IPS DF 6.9 (cell line): ENCODE data around the gene HABP2.

Experiments used
- DNase-seq: peaks from one replicate; pipeline ENCODE4 v3.0.0-alpha.2; 2013; ENCODE audit warnings: low read depth, low spot score
- H3K27ac ChIP-seq: one replicate; pipeline ENCODE4 v1.5.1; 2013; ENCODE audit warnings: low read length, control low read depth
- H3K27me3 ChIP-seq: 2 replicates; pipeline ENCODE4 v1.6.1; 2013; ENCODE audit warnings: mild to moderate bottlenecking, low read length; ENCODE audit not compliant: control insufficient read depth, insufficient read depth
- H3K36me3 ChIP-seq: 2 replicates; pipeline ENCODE4 v1.6.1; 2013; ENCODE audit warnings: low read length; ENCODE audit not compliant: control insufficient read depth, insufficient read depth
- H3K4me1 ChIP-seq: 2 replicates; pipeline ENCODE4 v1.6.1; 2013; ENCODE audit warnings: low read length; ENCODE audit not compliant: control insufficient read depth, insufficient read depth
- H3K4me3 ChIP-seq: 2 replicates; pipeline ENCODE4 v1.5.1; 2013; ENCODE audit warnings: mild to moderate bottlenecking, low read length
- H3K9me3 ChIP-seq: 2 replicates; pipeline ENCODE4 v1.6.1; 2013; ENCODE audit warnings: low read length, inconsistent platforms; ENCODE audit not compliant: control insufficient read depth, insufficient read depth
- WGBS: extraction: QIAGEN DNeasy Blood & Tissue Kit; methylation state at CpG from one replicate; pipeline ENCODE4 v1.1.7; 2013; ENCODE audit warnings: mixed read lengths, missing lambda C conversion rate; ENCODE audit not compliant: insufficient read length, insufficient coverage; 5-methylcytosine and 5-hydroxymethylcytosine counted together

The HABP2 gene

DNA sequence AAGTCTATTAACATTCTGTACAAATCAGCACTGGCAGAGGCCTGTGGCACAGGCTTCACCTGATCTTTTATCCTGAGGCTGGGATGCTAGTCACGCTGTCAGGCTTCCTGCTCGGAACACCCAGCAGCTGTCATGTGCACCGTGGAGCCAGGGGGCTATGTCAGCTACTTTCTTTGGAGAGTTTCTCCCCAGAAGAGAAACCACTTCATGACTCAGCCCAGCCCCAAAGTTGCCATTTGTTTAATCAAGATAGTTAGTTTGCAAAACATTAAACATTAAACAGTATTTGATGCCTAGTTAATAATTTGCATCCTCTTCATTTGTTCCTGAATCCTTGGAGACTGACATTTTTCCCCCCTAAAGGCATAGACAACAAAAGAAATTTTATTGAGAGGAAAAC is at the start of gene HABP2:
Gene HABP2, plus strand, starts transcription at position 353 of the 400 bp plus-strand sequence. CDS start 69 bp downstream, outside the sequence.
- H3K36me3 ChIP-seq = no peaks in the 10 kb centered on the region
- no peak for DNase-seq
- H3K4me1 ChIP-seq = no peaks in the 10 kb centered on the region
- H3K4me3 ChIP-seq = no peak within 1 kb of the TSS
- H3K27me3 ChIP-seq = peaks cover 58% of the 10 kb centered on the region
- H3K9me3 ChIP-seq = no peaks in the 10 kb centered on the region
- no CpG with 5 or more reads among the region's 3 CpGs for WGBS
- H3K27ac ChIP-seq = no peak within 1 kb of the TSS

DNA sequence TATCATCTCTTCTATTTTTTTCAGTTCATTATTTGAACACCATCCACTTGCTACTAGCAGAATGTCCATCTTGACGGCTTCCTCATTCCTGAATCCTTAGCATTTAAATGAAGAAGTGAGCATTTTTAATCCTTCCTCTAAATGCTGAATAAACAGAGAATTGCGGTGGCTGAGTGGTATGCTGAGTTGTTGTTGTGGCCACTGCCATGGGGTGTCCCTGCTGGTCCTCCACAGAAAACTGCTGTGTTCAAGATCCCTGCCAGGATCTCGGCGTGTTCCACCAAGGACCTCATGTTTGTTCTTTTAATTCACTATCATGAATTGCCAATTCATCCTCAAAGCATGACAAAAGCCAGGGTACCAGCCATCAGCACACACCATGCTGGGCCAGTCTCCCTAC is 48.9 kb upstream of the HABP2 start:
- Histone ChIP-seq H3K9me3 (no peaks in the 10 kb centered on the region), H3K27ac (no peak overlapping the region), H3K36me3 (no peaks in the 10 kb centered on the region), H3K27me3 (no peaks in the 10 kb centered on the region), H3K4me3 (no peak overlapping the region), H3K4me1 (no peaks in the 10 kb centered on the region)
- DNase-seq = no peak
- no CpG with 5 or more reads among the region's 4 CpGs for WGBS

DNA sequence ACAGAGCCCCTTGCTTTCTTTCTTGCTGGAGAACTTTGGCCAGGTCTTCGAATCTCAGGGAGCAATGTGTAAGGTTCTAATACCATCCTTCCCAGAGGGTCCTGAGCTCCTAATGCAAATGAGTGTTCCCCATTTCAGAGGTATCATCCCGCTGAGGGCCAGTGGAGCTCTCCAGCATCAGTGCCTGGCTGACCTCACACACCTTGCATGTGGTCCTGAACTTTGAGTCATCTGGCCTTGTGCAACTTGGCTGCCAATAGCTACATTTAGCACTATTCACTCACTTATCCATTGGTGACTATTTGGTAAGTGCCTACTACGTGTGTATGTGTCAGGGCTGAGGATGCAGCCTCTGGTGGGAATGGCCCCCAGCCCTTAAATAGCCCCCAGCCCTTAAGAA is 48.4 kb upstream of the HABP2 start:
- no peak for DNase-seq
- Histone ChIP-seq H3K27ac (no peak overlapping the region), H3K27me3 (no peaks in the 10 kb centered on the region), H3K4me1 (no peaks in the 10 kb centered on the region), H3K4me3 (no peak overlapping the region; the same call in 1 of the 2 replicates), H3K9me3 (no peaks in the 10 kb centered on the region), H3K36me3 (no peaks in the 10 kb centered on the region)
- no CpG with 5 or more reads among the region's 3 CpGs for WGBS

DNA sequence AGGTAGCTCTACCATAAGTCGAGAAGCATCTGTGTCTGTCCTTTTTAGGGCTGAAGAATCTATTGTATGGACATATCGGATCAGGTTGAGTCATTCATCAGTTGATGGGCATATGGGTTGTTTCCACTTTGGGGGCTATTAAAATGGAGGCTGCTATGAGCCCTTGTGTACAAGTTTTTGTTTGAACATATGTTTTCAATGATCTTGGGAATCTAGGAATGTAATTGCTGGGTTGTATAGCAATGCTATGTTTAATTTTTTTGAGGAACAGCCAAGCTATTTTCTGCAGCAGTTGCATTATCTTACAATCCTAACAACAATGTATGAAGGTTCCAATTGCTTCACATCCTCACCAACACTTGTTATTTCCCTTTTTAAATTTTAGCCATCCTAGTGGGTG is 46.4 kb upstream of the HABP2 start:
- H3K9me3 ChIP-seq = no peaks in the 10 kb centered on the region
- no CpG with 5 or more reads among the region's 2 CpGs for WGBS

DNA sequence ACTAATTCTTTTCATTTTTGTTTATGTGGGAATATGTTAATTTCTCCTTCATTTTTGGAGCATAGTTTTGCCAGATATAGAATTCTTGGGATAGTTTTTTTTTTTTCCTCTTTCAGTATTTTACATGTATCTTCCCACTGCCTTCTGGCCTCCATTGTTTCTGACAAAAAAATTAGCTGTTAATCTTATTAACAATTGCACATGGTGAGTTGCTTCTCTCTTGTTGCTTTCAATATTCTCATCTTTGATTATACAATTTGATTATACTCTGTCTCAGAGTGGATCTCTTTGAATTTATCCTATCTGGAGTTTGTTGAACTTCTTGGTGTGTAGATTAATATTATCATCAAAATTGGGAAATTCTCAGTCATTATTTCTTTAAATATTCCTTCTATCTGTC is 41.4 kb upstream of the HABP2 start:
- Histone ChIP-seq H3K27me3 (no peaks in the 10 kb centered on the region), H3K27ac (no peak overlapping the region), H3K4me3 (no peak overlapping the region), H3K36me3 (no peaks in the 10 kb centered on the region), H3K9me3 (no peaks in the 10 kb centered on the region), H3K4me1 (no peaks in the 10 kb centered on the region)
- no peak for DNase-seq

More for the DNA sequence above, 46.4 kb upstream of the HABP2 start:
- no peaks in the 10 kb centered on the region for H3K36me3 ChIP-seq
- no peak for DNase-seq
- H3K27me3 ChIP-seq = no peaks in the 10 kb centered on the region
- no peak overlapping the region for H3K27ac ChIP-seq
- no peak overlapping the region for H3K4me3 ChIP-seq
- no peaks in the 10 kb centered on the region for H3K4me1 ChIP-seq

DNA sequence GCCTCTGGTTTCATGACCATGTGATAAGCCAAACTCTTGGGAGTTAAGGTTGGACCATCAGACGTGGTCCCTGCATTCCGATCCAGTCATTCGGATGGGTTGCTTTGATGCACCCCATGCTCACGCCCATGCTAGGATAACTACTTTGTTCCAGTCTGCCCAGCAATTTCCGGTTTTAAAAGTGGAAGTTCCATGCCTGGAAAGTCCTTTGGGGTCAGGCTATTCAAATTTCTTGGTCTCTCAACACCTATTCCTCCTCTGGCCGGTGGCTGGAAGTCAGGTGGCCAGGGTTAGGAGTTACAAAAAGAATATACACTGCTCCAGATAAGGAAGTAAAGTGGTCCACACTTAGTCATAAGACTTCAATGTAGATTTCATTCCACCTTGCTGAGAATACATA is 37.7 kb upstream of the HABP2 start:
- Histone ChIP-seq H3K27me3 (no peaks in the 10 kb centered on the region), H3K4me1 (no peaks in the 10 kb centered on the region), H3K36me3 (no peaks in the 10 kb centered on the region), H3K27ac (no peak overlapping the region), H3K4me3 (no peak overlapping the region), H3K9me3 (no peaks in the 10 kb centered on the region)
- no peak for DNase-seq
- WGBS = no CpG with 5 or more reads among the region's 6 CpGs

DNA sequence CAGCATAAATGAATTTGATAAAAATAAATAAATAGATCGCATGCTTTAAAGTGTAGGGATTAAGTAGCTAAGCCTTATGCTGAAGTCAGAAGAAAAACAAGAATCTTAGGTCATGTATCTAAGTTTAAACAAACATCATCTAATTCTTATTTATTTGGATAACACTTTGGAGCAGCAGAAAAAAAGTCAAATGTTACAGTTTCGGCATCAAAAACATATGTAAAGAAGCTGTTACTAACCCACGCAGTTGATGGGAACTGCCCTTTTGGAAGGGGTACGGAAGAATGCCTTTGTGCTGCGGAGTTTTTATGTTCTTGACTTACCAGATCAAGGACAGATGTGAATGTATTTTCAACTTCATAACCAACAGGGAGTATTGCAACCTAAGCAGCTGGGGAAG is 37.3 kb upstream of the HABP2 start:
- H3K27me3 ChIP-seq = no peaks in the 10 kb centered on the region
- no CpG with 5 or more reads among the region's 5 CpGs for WGBS
- no peak for DNase-seq
- no peaks in the 10 kb centered on the region for H3K36me3 ChIP-seq
- H3K9me3 ChIP-seq = no peaks in the 10 kb centered on the region
- H3K4me3 ChIP-seq = no peak overlapping the region
- H3K4me1 ChIP-seq = no peaks in the 10 kb centered on the region
- no peak overlapping the region for H3K27ac ChIP-seq

DNA sequence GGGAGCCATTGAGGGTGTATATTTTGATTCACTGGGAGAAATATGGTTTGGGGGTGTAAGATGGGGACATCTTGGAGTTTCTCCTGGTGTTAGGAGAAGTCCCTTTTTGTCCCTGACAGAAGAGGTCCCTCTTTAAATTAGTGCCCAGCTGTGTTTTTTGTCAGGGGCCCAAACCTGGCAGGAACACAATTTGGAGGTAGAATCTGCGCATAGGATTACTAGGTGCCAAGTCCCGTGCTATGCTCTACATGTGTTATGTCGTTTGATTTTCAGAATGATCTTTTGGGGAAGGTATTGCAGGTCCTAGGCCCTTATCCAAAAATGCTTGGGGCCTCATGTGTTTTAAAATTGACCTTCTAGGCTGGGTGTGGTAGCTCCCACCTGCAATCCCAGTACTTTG is 36.8 kb upstream of the HABP2 start:
- Histone ChIP-seq H3K9me3 (no peaks in the 10 kb centered on the region), H3K27ac (no peak overlapping the region), H3K27me3 (no peaks in the 10 kb centered on the region), H3K36me3 (no peaks in the 10 kb centered on the region), H3K4me3 (no peak overlapping the region), H3K4me1 (no peaks in the 10 kb centered on the region)
- WGBS = no CpG with 5 or more reads among the region's 3 CpGs
- DNase-seq = no peak

DNA sequence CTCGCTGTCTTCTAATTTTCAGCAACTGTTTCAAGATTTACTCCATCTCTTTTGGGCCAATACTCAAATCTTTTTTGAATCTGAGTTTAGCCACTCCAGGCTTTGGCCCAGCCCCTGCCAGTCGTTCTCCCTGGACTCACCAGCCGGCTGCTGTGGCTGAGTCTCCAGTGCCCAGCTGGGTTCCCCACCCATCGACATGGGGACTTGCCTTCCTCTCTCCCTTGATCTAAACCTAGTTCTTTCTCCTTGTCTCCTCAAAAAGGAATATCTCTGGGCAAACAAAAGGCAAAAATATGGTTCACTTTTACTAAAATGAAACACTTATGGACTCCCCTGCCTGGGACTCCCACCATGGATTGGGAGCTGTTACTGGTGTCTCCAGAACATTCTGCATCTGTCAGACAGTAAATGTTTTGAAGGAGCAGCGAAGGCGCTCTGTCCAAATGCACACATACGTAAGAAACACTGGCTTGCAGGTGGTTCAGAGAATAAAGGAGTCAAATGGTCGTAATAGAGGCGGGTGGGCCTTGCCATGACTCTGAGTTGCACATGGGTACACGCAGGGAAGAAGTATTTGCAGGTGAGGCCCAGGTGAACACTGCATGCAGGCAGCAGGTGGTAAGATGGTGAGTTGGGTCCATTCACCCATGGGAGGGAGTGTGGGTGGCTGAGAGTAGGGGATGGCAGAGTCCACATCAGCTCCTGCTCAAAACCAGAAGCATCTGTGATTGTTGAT is 35.5 kb upstream of the HABP2 start:
- no CpG with 5 or more reads among the region's 10 CpGs for WGBS
- DNase-seq = no peak
- Histone ChIP-seq H3K4me1 (no peaks in the 10 kb centered on the region), H3K36me3 (no peaks in the 10 kb centered on the region), H3K27ac (no peak overlapping the region), H3K27me3 (no peaks in the 10 kb centered on the region), H3K9me3 (no peaks in the 10 kb centered on the region), H3K4me3 (no peak overlapping the region)

DNA sequence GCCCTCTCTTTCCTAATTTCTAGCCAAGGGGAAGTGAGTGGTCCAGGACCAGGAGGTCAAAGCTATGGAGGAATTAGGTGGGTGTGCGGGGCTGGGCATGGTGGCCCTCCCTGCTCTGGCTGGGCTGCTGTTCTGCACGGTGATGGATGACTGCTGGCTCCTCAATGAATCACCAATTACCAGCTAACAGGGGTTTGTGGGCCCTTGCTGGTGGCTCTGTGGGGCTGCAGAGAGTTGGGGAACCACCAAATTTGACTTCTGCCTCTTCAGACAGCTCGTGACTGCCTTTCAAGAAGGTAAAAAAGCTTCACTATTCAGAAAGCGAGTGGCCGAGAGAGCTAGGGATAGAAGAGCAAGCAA is 35.0 kb upstream of the HABP2 start:
- no peaks in the 10 kb centered on the region for H3K4me1 ChIP-seq
- no peaks in the 10 kb centered on the region for H3K27me3 ChIP-seq
- H3K4me3 ChIP-seq = no peak overlapping the region
- no peaks in the 10 kb centered on the region for H3K36me3 ChIP-seq
- no peak for DNase-seq
- no peaks in the 10 kb centered on the region for H3K9me3 ChIP-seq
- WGBS = no CpG with 5 or more reads among the region's 5 CpGs
- no peak overlapping the region for H3K27ac ChIP-seq

DNA sequence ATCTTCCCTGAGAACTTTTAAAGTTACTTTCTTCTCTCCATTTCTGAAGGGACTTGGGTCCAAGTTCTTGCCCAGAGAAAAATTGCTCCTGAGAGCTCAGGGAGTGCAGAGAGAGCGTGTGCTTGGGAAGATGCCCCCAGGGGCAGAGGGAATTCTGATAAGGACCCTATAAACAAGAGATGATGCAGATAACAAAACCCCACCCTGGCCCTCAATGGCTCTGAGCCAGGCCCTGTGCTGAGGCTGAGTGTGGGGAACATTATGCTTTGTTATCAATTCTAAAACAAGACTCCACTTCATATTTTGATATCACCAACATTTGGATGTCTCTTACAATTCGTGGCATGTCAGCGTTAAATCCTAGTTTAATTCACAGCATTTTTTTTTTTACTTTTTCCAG is 34.4 kb upstream of the HABP2 start:
- no peak for DNase-seq
- no peaks in the 10 kb centered on the region for H3K4me1 ChIP-seq
- WGBS = no CpG with 5 or more reads among the region's 3 CpGs
- H3K27ac ChIP-seq = no peak overlapping the region
- no peaks in the 10 kb centered on the region for H3K36me3 ChIP-seq
- H3K9me3 ChIP-seq = no peaks in the 10 kb centered on the region
- no peaks in the 10 kb centered on the region for H3K27me3 ChIP-seq
- H3K4me3 ChIP-seq = no peak overlapping the region
